CD4-positive, alpha-beta memory T cell (primary cell): ENCODE measurements around the gene ZNF135. TPM values are rescaled to one million over a fixed set of nuclear protein-coding genes. Genes with fewer than 3 reads are reported as not detected.

Experiments used
- CTCF ChIA-PET: fragments of 350-600 bp; sonication (Branson Sonifier 250); formaldehyde crosslinking; loops from one replicate; lab custom pipeline; 2021; ENCODE audit warnings: inconsistent platforms; ENCODE audit not compliant: partially characterized antibody; lab: Charles Lee
- POLR2A ChIA-PET: fragments of 350-600 bp; sonication (Branson Sonifier 250); formaldehyde crosslinking; loops from one replicate; lab custom pipeline; 2021; ENCODE audit not compliant: partially characterized antibody; lab: Charles Lee
- DNase-seq, 5 donors: peaks; one replicate each; pipeline versions ENCODE4 v3.0.0 to v3.0.0-alpha.2; 2020 to 2022; ENCODE audit warnings: mixed read lengths in 1 of 5
- H3K27ac ChIP-seq: one replicate; pipeline ENCODE4 v1.7.0; 2013; ENCODE audit warnings: low read depth, low read length
- H3K27me3 ChIP-seq: 2 replicates; pipeline ENCODE4 v1.7.0; 2013; ENCODE audit warnings: mild to moderate bottlenecking, low read length, moderate library complexity; ENCODE audit not compliant: insufficient read depth
- H3K36me3 ChIP-seq: 2 replicates; pipeline ENCODE4 v1.7.0; 2013; ENCODE audit warnings: mild to moderate bottlenecking, low read length, moderate library complexity; ENCODE audit not compliant: insufficient read depth
- H3K4me1 ChIP-seq: 2 replicates; pipeline ENCODE4 v1.7.0; 2013; ENCODE audit warnings: mild to moderate bottlenecking, low read length, moderate library complexity; ENCODE audit not compliant: insufficient read depth
- H3K4me3 ChIP-seq, 2 donors: one replicate each; pipeline ENCODE4 v1.7.0; 2013; ENCODE audit warnings: low read length in 2 of 2, mild to moderate bottlenecking in 1 of 2
- H3K9me3 ChIP-seq, 2 donors: one replicate each; pipeline ENCODE4 v1.7.0; 2013; ENCODE audit warnings: low read length in 2 of 2, control low read depth in 1 of 2; ENCODE audit not compliant: control insufficient read depth in 1 of 2
- H3K27ac Mint-ChIP-seq, 7 donors: one replicate each; pipeline ENCODE4 v1.8.0; 2020 to 2021; ENCODE audit warnings: mixed read lengths in 7 of 7, mild to moderate bottlenecking in 6 of 7, inconsistent platforms in 3 of 7, moderate library complexity in 3 of 7
- H3K27me3 Mint-ChIP-seq, 2 donors: one replicate each; pipeline ENCODE4 v1.8.0; 2020 to 2021; ENCODE audit warnings: mixed read lengths in 2 of 2
- H3K36me3 Mint-ChIP-seq, 2 donors: one replicate each; pipeline ENCODE4 v1.8.0; 2020 to 2021; ENCODE audit warnings: mixed read lengths in 2 of 2, inconsistent platforms in 1 of 2, mild to moderate bottlenecking in 1 of 2
- H3K4me1 Mint-ChIP-seq, 4 donors: one replicate each; pipeline ENCODE4 v1.8.0; 2020 to 2021; ENCODE audit warnings: mixed read lengths in 4 of 4, mild to moderate bottlenecking in 1 of 4
- H3K4me3 Mint-ChIP-seq, 8 donors: one replicate each; pipeline ENCODE4 v1.8.0; 2020 to 2021; ENCODE audit warnings: mixed read lengths in 8 of 8, mild to moderate bottlenecking in 7 of 8, moderate library complexity in 6 of 8, inconsistent platforms in 3 of 8
- H3K9me3 Mint-ChIP-seq, 8 donors: one replicate each; pipeline ENCODE4 v1.8.0; 2020 to 2021; ENCODE audit warnings: mixed read lengths in 8 of 8, mild to moderate bottlenecking in 5 of 8, inconsistent platforms in 3 of 8, moderate library complexity in 1 of 8
- intact Hi-C: fragments of 100-400 bp; cut with micrococcal nuclease; formaldehyde crosslinking; loops from one replicate; pipeline ENCODE4 v1.15.1; 2023
- polyA plus RNA-seq, 2 donors: library from polyadenylated mRNA; unstranded; fragments of 300-500 nt; fragmentation: Illumina TruSeq; gene quantifications; one replicate each; pipeline ENCODE4 v1.2.3, GENCODE V29; 2021
- total RNA-seq, 2 experiments: library from RNA; stranded (reverse); gene quantifications; one replicate each; pipeline ENCODE4 v1.2.3, GENCODE V29; 2021

Gene ZNF135
- total and polyA plus RNA-seq, 4 experiments from 2014 or later, result 0.41 to 2.0 (median 0.45) TPM

GRCh38 chr19:58107778-58108545 is 48.9 kb downstream of the ZNF135 start:
- ChIA-PET POLR2A (no interaction called here), CTCF (no interaction called here)
- Histone ChIP-seq H3K36me3 (no peaks in the 10 kb centered on the region), H3K27me3 (no peaks in the 10 kb centered on the region), H3K27ac (no peak overlapping the region), H3K9me3 (peaks cover 4 to 49% of the 10 kb centered on the region in 2 donors), H3K4me1 (no peaks in the 10 kb centered on the region), H3K4me3 (no peak overlapping the region)
- peaks cover 0 to 91% (median 79%) of the 10 kb centered on the region in 8 donors for H3K9me3 Mint-ChIP-seq
- intact Hi-C loops, result no loop called here
- no peak for DNase-seq
- no peak overlapping the region for H3K4me3 Mint-ChIP-seq
- peaks cover 24 to 41% of the 10 kb centered on the region in 2 donors for H3K36me3 Mint-ChIP-seq
- H3K4me1 Mint-ChIP-seq, result no peaks in the 10 kb centered on the region
- H3K27me3 Mint-ChIP-seq, result peaks cover 0 to 2% of the 10 kb centered on the region in 2 donors
- no peak overlapping the region for H3K27ac Mint-ChIP-seq

GRCh38 chr19:58108546-58108817 is 49.4 kb downstream of the ZNF135 start:
- intact Hi-C loops, result no loop called here
- no peak overlapping the region for H3K27ac ChIP-seq
- DNase-seq, result no peak
- no peak overlapping the region for H3K4me3 ChIP-seq
- no peaks in the 10 kb centered on the region for H3K4me1 ChIP-seq
- Mint-ChIP-seq H3K9me3 (peaks cover 0 to 91% (median 80%) of the 10 kb centered on the region in 8 donors), H3K4me3 (no peak overlapping the region), H3K27me3 (peaks cover 0 to 2% of the 10 kb centered on the region in 2 donors), H3K27ac (no peak overlapping the region), H3K4me1 (no peaks in the 10 kb centered on the region), H3K36me3 (peaks cover 23 to 37% of the 10 kb centered on the region in 2 donors)
- H3K9me3 ChIP-seq, result peaks cover 4 to 45% of the 10 kb centered on the region in 2 donors
- H3K36me3 ChIP-seq, result no peaks in the 10 kb centered on the region
- no peaks in the 10 kb centered on the region for H3K27me3 ChIP-seq
- ChIA-PET CTCF (no interaction called here), POLR2A (no interaction called here)

DNA sequence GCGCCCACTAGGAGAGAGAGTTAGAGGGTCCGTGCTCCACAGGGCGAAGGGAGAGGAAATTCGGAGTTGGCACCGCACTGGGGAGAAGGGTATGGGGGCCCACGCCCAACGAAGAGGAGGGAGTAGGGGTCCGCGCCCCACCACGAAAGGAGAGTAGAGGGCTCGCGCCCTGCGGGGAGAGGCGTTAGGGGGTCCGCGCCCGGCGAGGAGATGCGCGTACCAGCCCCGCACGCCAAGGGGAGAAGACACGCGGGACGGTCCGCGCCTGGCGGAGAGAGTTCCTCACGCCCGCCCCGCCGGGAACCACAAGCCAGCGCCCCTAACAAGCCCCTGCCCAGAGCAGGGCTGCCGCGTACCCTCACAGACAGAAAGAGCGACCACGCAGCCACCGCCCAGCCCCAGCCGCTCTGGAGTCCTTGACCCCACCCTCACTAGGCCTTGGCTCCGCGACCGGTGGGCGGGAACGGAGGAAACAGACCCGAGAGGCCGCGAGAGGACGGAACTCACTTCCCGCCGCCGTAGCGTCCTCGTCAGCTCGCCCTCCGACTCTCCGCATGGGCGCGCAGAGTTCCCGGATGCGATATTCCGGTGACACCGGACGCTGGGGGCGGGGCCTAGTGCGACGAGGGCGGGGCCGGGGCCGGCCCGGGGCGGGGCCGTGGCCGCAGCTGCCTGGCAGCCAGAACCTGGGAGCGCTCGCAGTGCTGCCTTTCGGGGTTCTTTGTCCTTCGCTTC is 58.9 kb downstream of the ZNF135 start:
- Histone ChIP-seq H3K4me1 (no peaks in the 10 kb centered on the region), H3K9me3 (peaks cover 0 to 48% of the 10 kb centered on the region in 2 donors), H3K27ac (no peak overlapping the region), H3K27me3 (no peaks in the 10 kb centered on the region), H3K36me3 (no peaks in the 10 kb centered on the region), H3K4me3 (no peak overlapping the region)
- Mint-ChIP-seq H3K27me3 (peaks cover 1 to 2% of the 10 kb centered on the region in 2 donors), H3K9me3 (peaks cover 0 to 95% (median 83%) of the 10 kb centered on the region in 8 donors), H3K36me3 (peaks cover 33 to 35% of the 10 kb centered on the region in 2 donors), H3K4me1 (peaks cover 0 to 3% (median under 1%) of the 10 kb centered on the region in 4 donors), H3K27ac (no peak overlapping the region), H3K4me3 (no peak overlapping the region)
- POLR2A ChIA-PET, result no interaction called here
- CTCF ChIA-PET, result no interaction called here
- DNase-seq, result no peak
- intact Hi-C loops, result no loop called here

DNA sequence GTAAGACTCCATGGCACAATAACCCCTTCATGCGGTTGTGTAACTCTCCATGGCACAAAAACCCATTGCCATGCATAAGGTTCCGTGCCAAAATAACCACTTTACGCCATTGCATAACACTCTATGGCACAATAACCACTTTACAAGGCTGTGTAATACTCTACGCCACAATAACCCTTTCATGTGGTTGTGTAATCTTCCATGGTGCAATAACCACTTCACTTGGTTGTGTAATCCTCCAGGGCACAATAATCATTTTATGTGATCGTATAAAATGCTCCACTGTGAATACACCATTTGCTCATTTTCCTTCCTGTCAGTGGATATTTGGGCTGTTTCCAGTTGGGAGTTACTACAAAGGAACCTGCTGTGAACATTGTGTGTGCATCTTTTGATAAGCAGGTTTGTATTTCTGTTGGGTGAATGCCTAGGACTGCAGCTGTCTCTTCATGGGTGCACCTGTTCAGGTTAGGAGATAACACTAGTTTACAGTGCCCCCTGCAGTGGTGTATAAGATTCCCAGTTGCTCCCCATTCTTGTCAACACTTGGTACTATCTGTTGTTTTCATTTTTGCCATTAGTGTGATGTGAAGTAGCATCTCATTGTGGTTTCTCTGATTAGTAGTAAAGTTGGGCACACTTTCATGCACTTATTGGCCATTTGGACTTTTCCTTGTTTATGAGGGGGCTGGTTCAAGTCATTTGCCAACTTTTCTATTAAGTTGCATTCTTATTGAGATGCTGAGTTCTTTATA is 60.1 kb downstream of the ZNF135 start:
- peaks cover 0 to 60% of the 10 kb centered on the region in 2 donors for H3K9me3 ChIP-seq
- intact Hi-C loops, result no loop called here

More for the DNA sequence above, 60.1 kb downstream of the ZNF135 start:
- peak overlapping the region in 1 of 8 donors; percentile 69 for H3K4me3 Mint-ChIP-seq
- POLR2A ChIA-PET, result no interaction called here
- H3K36me3 ChIP-seq, result no peaks in the 10 kb centered on the region
- no peak for DNase-seq
- peaks cover 0 to 96% (median 85%) of the 10 kb centered on the region in 8 donors for H3K9me3 Mint-ChIP-seq
- H3K36me3 Mint-ChIP-seq, result peaks cover 34 to 39% of the 10 kb centered on the region in 2 donors
- peak overlapping the region in 1 of 7 donors; percentile 72 for H3K27ac Mint-ChIP-seq
- H3K27me3 Mint-ChIP-seq, result peaks cover 1 to 2% of the 10 kb centered on the region in 2 donors
- H3K4me3 ChIP-seq, result no peak overlapping the region
- no peaks in the 10 kb centered on the region for H3K27me3 ChIP-seq
- no peaks in the 10 kb centered on the region for H3K4me1 ChIP-seq
- peaks cover 0 to 3% (median under 1%) of the 10 kb centered on the region in 4 donors for H3K4me1 Mint-ChIP-seq
- CTCF ChIA-PET, result no interaction called here
- H3K27ac ChIP-seq, result no peak overlapping the region

Other genes starting within 250 kb of the ZNF135 start
- gene ZNF552, start 244.4 kb upstream of the ZNF135 start, total RNA-seq, result 10 to 100 TPM; 17.9 to 21.0 TPM
- gene ZNF552, start 244.4 kb upstream of the ZNF135 start, polyA plus RNA-seq, result 1 to 10 TPM; 5.5 to 9.3 TPM
- gene ZNF587B, start 229.0 kb upstream of the ZNF135 start, total RNA-seq, result 10 to 100 TPM; 28.4 to 29.0 TPM
- gene ZNF587B, start 229.0 kb upstream of the ZNF135 start, polyA plus RNA-seq, result 1 to 10 TPM in 1 of 2 donors, under 1 TPM in 1; 0.27 to 2.2 TPM
- gene ZNF587, start 209.4 kb upstream of the ZNF135 start, total RNA-seq, result 10 to 100 TPM; 58.5 to 62.8 TPM
- gene ZNF587, start 209.4 kb upstream of the ZNF135 start, polyA plus RNA-seq, result 1 to 10 TPM; 2.7 to 7.8 TPM
- gene ZNF814, start 170.2 kb upstream of the ZNF135 start, total RNA-seq, result 10 to 100 TPM; 32.3 to 35.3 TPM
- gene ZNF814, start 170.2 kb upstream of the ZNF135 start, polyA plus RNA-seq, result 10 to 100 TPM in 1 of 2 donors, 1 to 10 TPM in 1; 9.3 to 20.0 TPM
- gene ZNF417, start 142.7 kb upstream of the ZNF135 start, total RNA-seq, result 10 to 100 TPM; 48.2 to 49.4 TPM
- gene ZNF417, start 142.7 kb upstream of the ZNF135 start, polyA plus RNA-seq, result 1 to 10 TPM in 1 of 2 donors, under 1 TPM in 1; 0.87 to 4.8 TPM
- gene ZNF418, start 123.9 kb upstream of the ZNF135 start, total RNA-seq, result 1 to 10 TPM; 5.2 to 9.7 TPM
- 1 to 10 TPM; 1.7 to 4.6 TPM for gene ZNF418, start 123.9 kb upstream of the ZNF135 start, polyA plus RNA-seq
- 10 to 100 TPM; 12.4 to 13.9 TPM for gene ZNF256, start 111.6 kb upstream of the ZNF135 start, total RNA-seq
- gene ZNF256, start 111.6 kb upstream of the ZNF135 start, polyA plus RNA-seq, result 1 to 10 TPM; 5.6 to 6.9 TPM
- 1 to 10 TPM in 1 of 2 experiments, under 1 TPM in 1; 0.76 to 1.2 TPM for gene C19orf18, start 84.7 kb upstream of the ZNF135 start, total RNA-seq
- under 1 TPM in 1 of 2 donors, not detected in 1; 0.22 TPM for gene C19orf18, start 84.7 kb upstream of the ZNF135 start, polyA plus RNA-seq
- gene ZNF606, start 56.5 kb upstream of the ZNF135 start, total RNA-seq, result 10 to 100 TPM; 25.5 to 37.3 TPM
- 1 to 10 TPM; 2.7 to 7.2 TPM for gene ZNF606, start 56.5 kb upstream of the ZNF135 start, polyA plus RNA-seq
- gene ZSCAN1, start 25.3 kb upstream of the ZNF135 start, total RNA-seq, result not detected
- not detected for gene ZSCAN1, start 25.3 kb upstream of the ZNF135 start, polyA plus RNA-seq
- 10 to 100 TPM; 63.2 to 69.1 TPM for gene ZSCAN18, start 38.9 kb downstream of the ZNF135 start, total RNA-seq
- 10 to 100 TPM; 15.3 to 16.4 TPM for gene ZSCAN18, start 38.9 kb downstream of the ZNF135 start, polyA plus RNA-seq
- 10 to 100 TPM; 14.2 to 17.4 TPM for gene ZNF329, start 91.5 kb downstream of the ZNF135 start, total RNA-seq
- gene ZNF329, start 91.5 kb downstream of the ZNF135 start, polyA plus RNA-seq, result 1 to 10 TPM; 2.9 to 8.0 TPM
- gene ZNF274, start 123.8 kb downstream of the ZNF135 start, total RNA-seq, result 10 to 100 TPM; 76.5 to 77.1 TPM
- 10 to 100 TPM; 26.8 to 35.2 TPM for gene ZNF274, start 123.8 kb downstream of the ZNF135 start, polyA plus RNA-seq
- gene ZNF544, start 169.6 kb downstream of the ZNF135 start, total RNA-seq, result 10 to 100 TPM; 63.3 to 67.6 TPM
- gene ZNF544, start 169.6 kb downstream of the ZNF135 start, polyA plus RNA-seq, result 10 to 100 TPM; 13.7 to 23.0 TPM
- 10 to 100 TPM in 1 of 2 experiments, 1 to 10 TPM in 1; 9.5 to 10.2 TPM for gene ZNF8, start 219.7 kb downstream of the ZNF135 start, total RNA-seq
- under 1 TPM; 0.63 to 0.94 TPM for gene ZNF8, start 219.7 kb downstream of the ZNF135 start, polyA plus RNA-seq
- 10 to 100 TPM; 72.3 to 76.6 TPM for gene ERVK3-1, start 246.1 kb downstream of the ZNF135 start, total RNA-seq
- gene ERVK3-1, start 246.1 kb downstream of the ZNF135 start, polyA plus RNA-seq, result 10 to 100 TPM; 59.3 to 73.9 TPM